ENCODE data around the gene ARMCX4. TPM values are rescaled to one million over a fixed set of nuclear protein-coding genes. Genes with fewer than 3 reads are reported as not detected.

ARMCX4 gene
- total RNA-seq, 3 donors from 2014 or later, result 7.9 to 22.0 (median 15.7) TPM

GRCh38 chrX:101452056-101452455 lies 33.2 kb upstream of the ARMCX4 start:
- intact Hi-C loops (cut with DNase I, micrococcal nuclease), result no loop called here
- ATAC-seq, result peak; percentile 84
- Histone ChIP-seq H3K9me3 (no peaks in the 10 kb centered on the region), H3K4me3 (no peak overlapping the region), H3K36me3 (ENCODE audit: low read depth) (no peaks in the 10 kb centered on the region), H3K4me1 (ENCODE audit: low read depth) (no peaks in the 10 kb centered on the region)
- no peak for DNase-seq
- TF ChIP-seq, protein P1, sequence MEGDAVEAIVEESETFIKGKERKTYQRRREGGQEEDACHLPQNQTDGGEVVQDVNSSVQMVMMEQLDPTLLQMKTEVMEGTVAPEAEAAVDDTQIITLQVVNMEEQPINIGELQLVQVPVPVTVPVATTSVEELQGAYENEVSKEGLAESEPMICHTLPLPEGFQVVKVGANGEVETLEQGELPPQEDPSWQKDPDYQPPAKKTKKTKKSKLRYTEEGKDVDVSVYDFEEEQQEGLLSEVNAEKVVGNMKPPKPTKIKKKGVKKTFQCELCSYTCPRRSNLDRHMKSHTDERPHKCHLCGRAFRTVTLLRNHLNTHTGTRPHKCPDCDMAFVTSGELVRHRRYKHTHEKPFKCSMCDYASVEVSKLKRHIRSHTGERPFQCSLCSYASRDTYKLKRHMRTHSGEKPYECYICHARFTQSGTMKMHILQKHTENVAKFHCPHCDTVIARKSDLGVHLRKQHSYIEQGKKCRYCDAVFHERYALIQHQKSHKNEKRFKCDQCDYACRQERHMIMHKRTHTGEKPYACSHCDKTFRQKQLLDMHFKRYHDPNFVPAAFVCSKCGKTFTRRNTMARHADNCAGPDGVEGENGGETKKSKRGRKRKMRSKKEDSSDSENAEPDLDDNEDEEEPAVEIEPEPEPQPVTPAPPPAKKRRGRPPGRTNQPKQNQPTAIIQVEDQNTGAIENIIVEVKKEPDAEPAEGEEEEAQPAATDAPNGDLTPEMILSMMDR (IDR thresholded peaks at IDR 0.05), result no peak

- H3K4me3 ChIP-seq, result no peak overlapping the region
- H3K36me3 ChIP-seq (ENCODE audit: low read depth), result no peaks in the 10 kb centered on the region
- TF ChIP-seq, protein P1 (IDR thresholded peaks at IDR 0.05), result no peak
Measured at GRCh38 chrX:101460669-101461068, 24.6 kb upstream of the ARMCX4 start.

GRCh38 chrX:101462892-101463291 lies 22.4 kb upstream of the ARMCX4 start:
- ATAC-seq (peak; percentile 58), DNase-seq (peak in 1 of 3 donors; percentile 7)
- Histone ChIP-seq H3K4me3 (no peak overlapping the region), H3K4me1 (ENCODE audit: low read depth) (no peaks in the 10 kb centered on the region), H3K9me3 (no peaks in the 10 kb centered on the region), H3K36me3 (ENCODE audit: low read depth) (no peaks in the 10 kb centered on the region)
- intact Hi-C loops (cut with DNase I, micrococcal nuclease), result no loop called here
- TF ChIP-seq, protein P1 (IDR thresholded peaks at IDR 0.05), result no peak

More at GRCh38 chrX:101460669-101461068, 24.6 kb upstream of the ARMCX4 start:
- ATAC-seq, result no peak
- intact Hi-C loops (cut with DNase I, micrococcal nuclease), result no loop called here
- DNase-seq, result no peak
- Histone ChIP-seq H3K9me3 (no peaks in the 10 kb centered on the region), H3K4me1 (ENCODE audit: low read depth) (no peaks in the 10 kb centered on the region)

DNA sequence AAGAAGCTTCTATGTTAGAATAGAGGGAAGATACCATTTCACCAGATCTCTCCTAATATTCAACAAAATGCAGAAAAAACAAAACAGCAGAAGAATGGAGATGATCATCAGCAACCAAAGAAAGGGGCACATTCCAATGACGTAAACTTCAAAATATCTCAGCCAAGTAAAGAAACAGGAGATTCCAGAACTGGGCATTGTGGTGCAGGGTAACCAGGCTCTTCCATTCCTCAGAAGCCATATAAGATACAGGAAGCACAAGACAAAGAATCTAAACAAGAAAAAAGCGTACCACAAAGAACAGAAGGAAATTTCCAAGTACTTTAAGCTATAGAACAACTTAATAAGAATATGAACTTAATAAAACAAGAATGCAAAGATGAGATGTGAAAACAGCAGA lies 6.9 kb upstream of the ARMCX4 start:
- TF ChIP-seq, protein P1 (IDR thresholded peaks at IDR 0.05), result no peak
- no peaks in the 10 kb centered on the region for H3K4me1 ChIP-seq (ENCODE audit: low read depth)
- ATAC-seq (no peak), DNase-seq (no peak)
- intact Hi-C loops (cut with DNase I, micrococcal nuclease), result no loop called here
- no peaks in the 10 kb centered on the region for H3K9me3 ChIP-seq
- no peaks in the 10 kb centered on the region for H3K36me3 ChIP-seq (ENCODE audit: low read depth)
- no peak overlapping the region for H3K4me3 ChIP-seq

- intact Hi-C loops (cut with DNase I, micrococcal nuclease), result no loop called here
- TF ChIP-seq, protein P1 (IDR thresholded peaks at IDR 0.05), result no peak
- ATAC-seq, result no peak
- Histone ChIP-seq H3K4me3 (no peak overlapping the region), H3K36me3 (ENCODE audit: low read depth) (no peaks in the 10 kb centered on the region), H3K9me3 (no peaks in the 10 kb centered on the region), H3K4me1 (ENCODE audit: low read depth) (no peaks in the 10 kb centered on the region)
- DNase-seq, result no peak
Measured at GRCh38 chrX:101482296-101482695, 3.0 kb upstream of the ARMCX4 start.

DNA sequence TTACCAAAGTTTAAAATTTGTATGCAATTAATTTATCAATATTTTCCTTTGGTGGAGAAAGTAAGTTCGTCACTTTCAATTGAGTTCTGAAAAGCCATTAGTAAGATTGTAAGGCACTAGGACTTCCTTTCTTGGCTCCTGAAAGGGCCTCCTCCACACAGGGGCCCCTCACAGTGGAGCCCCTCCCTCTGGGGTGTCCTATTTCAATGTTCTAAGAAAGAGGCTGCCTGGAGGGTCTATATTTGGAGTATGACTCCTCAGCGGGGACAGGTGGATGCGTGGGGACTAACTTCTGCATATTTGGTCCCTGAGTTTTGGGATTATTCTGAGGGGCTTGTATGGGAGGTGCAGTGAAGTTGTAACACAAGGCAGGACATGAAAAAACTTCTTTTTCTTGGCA lies 1.6 kb upstream of the ARMCX4 start:
- H3K9me3 ChIP-seq, result no peaks in the 10 kb centered on the region
- H3K4me3 ChIP-seq, result no peak overlapping the region
- DNase-seq (no peak), ATAC-seq (no peak)
- H3K4me1 ChIP-seq (ENCODE audit: low read depth), result no peaks in the 10 kb centered on the region
- no peaks in the 10 kb centered on the region for H3K36me3 ChIP-seq (ENCODE audit: low read depth)
- TF ChIP-seq, protein P1 (IDR thresholded peaks at IDR 0.05), result no peak
- intact Hi-C loops (cut with DNase I, micrococcal nuclease), result no loop called here
